PC-3 (cell line): ENCODE measurements around the gene ARID5B. TPM values are rescaled to one million over a fixed set of nuclear protein-coding genes. Genes with fewer than 3 reads are reported as not detected.

ENCODE experiments used
- ATAC-seq: fragments of 200-7000 bp; cut with Tn5 transposase; 2 replicates; pipeline ENCODE4 v1.9.1; 2020; ENCODE audit warnings: mild to moderate bottlenecking, moderate library complexity
- BruUV-seq: library from RNA; stranded (reverse); fragments of 400-500 nt; replicated peaks from 2 replicates; lab custom pipeline; 2021; lab: Mats Ljungman, UMichigan
- CTCF ChIA-PET: fragments of 300-600 bp; sonication (Branson Sonifier 250); formaldehyde crosslinking; loops from one replicate; lab custom pipeline; 2022; ENCODE audit warnings: antibody characterized with exemption; lab: Charles Lee
- POLR2A ChIA-PET: fragments of 300-600 bp; sonication (Branson Sonifier 250); formaldehyde crosslinking; loops from one replicate; lab custom pipeline; 2022; ENCODE audit warnings: antibody characterized with exemption; ENCODE audit not compliant: unreplicated experiment; lab: Charles Lee
- DNase-seq: peaks from one replicate; pipeline ENCODE4 v3.0.0-alpha.2; 2015
- H2AFZ ChIP-seq: fragments of 300-600 bp; sonication (generic); 2 replicates; pipeline ENCODE4 v1.6.0; 2016; ENCODE audit warnings: antibody characterized with exemption, low read length
- H3F3A ChIP-seq: fragments of 300-600 bp; sonication (generic); one replicate; pipeline ENCODE4 v1.6.0; 2017; ENCODE audit warnings: antibody characterized with exemption, low read length, control low read depth, mild to moderate bottlenecking; ENCODE audit not compliant: unreplicated experiment
- H3K27ac ChIP-seq: fragments of 300-600 bp; sonication (generic); 2 replicates; pipeline ENCODE4 v1.5.1; 2016; ENCODE audit warnings: mild to moderate bottlenecking, low read length
- H3K27me3 ChIP-seq: fragments of 300-600 bp; sonication (generic); 2 replicates; pipeline ENCODE4 v1.6.1; 2016; ENCODE audit warnings: low read length, mixed read lengths
- H3K36me3 ChIP-seq: fragments of 300-600 bp; sonication (generic); 2 replicates; pipeline ENCODE4 v1.6.1; 2016; ENCODE audit warnings: low read depth, mixed run types, low read length, mixed read lengths
- H3K4me1 ChIP-seq: fragments of 300-600 bp; sonication (generic); 2 replicates; pipeline ENCODE4 v1.5.1; 2016; ENCODE audit warnings: low read length; ENCODE audit not compliant: insufficient read depth
- H3K4me2 ChIP-seq: fragments of 300-600 bp; sonication (generic); 2 replicates; pipeline ENCODE4 v1.6.0; 2016; ENCODE audit warnings: low read length
- H3K4me3 ChIP-seq: fragments of 300-600 bp; sonication (generic); 2 replicates; pipeline ENCODE4 v1.5.1; 2016; ENCODE audit warnings: mild to moderate bottlenecking, low read length, mixed read lengths
- H3K79me2 ChIP-seq: fragments of 300-600 bp; sonication (generic); 2 replicates; pipeline ENCODE4 v1.6.1; 2017; ENCODE audit warnings: low read length, mixed read lengths
- H3K9ac ChIP-seq: fragments of 300-600 bp; sonication (generic); 2 replicates; pipeline ENCODE4 v1.6.0; 2016; ENCODE audit warnings: mild to moderate bottlenecking, low read length
- H3K9me2 ChIP-seq: fragments of 300-600 bp; sonication (generic); replicated peaks from 2 replicates; pipeline ENCODE4 v1.6.1; 2016; ENCODE audit warnings: mixed run types, low read length, mixed read lengths
- H3K9me3 ChIP-seq: fragments of 300-600 bp; sonication (generic); 2 replicates; pipeline ENCODE4 v1.6.1; 2016; ENCODE audit warnings: low read length, mixed read lengths
- H4K20me1 ChIP-seq: fragments of 300-600 bp; sonication (generic); 2 replicates; pipeline ENCODE4 v1.6.1; 2016; ENCODE audit warnings: low read length, mixed read lengths
- CTCF ChIP-seq: fragments of 300-600 bp; sonication (generic); conservative IDR thresholded peaks from 2 replicates; pipeline ENCODE4 v1.5.1; 2017; ENCODE audit warnings: antibody characterized with exemption, low read depth, mild to moderate bottlenecking, low read length
- EZH2 ChIP-seq: fragments of 300-600 bp; sonication (generic); IDR thresholded peaks from one replicate; pipeline ENCODE4 v1.6.1; 2017; ENCODE audit warnings: antibody characterized with exemption, mild to moderate bottlenecking, low read length; ENCODE audit not compliant: unreplicated experiment
- EZH2phosphoT487 ChIP-seq: fragments of 300-600 bp; sonication (generic); IDR thresholded peaks from 2 replicates; pipeline ENCODE4 v1.6.1; 2018; ENCODE audit warnings: mild to moderate bottlenecking, antibody characterized with exemption, low read length, borderline replicate concordance
- intact Hi-C: fragments of 100-400 bp; cut with micrococcal nuclease; formaldehyde crosslinking; loops from 2 replicates; pipeline ENCODE4 v1.9.0; 2023
- total RNA-seq: library from RNA; depleted of rRNA; stranded (reverse); fragments of >200 nt; gene quantifications from 2 replicates; pipeline ENCODE4 v1.2.3, GENCODE V29; 2014

The ARID5B gene
- total RNA-seq, 1 experiment from 2014 or later: 26.4 TPM

DNA sequence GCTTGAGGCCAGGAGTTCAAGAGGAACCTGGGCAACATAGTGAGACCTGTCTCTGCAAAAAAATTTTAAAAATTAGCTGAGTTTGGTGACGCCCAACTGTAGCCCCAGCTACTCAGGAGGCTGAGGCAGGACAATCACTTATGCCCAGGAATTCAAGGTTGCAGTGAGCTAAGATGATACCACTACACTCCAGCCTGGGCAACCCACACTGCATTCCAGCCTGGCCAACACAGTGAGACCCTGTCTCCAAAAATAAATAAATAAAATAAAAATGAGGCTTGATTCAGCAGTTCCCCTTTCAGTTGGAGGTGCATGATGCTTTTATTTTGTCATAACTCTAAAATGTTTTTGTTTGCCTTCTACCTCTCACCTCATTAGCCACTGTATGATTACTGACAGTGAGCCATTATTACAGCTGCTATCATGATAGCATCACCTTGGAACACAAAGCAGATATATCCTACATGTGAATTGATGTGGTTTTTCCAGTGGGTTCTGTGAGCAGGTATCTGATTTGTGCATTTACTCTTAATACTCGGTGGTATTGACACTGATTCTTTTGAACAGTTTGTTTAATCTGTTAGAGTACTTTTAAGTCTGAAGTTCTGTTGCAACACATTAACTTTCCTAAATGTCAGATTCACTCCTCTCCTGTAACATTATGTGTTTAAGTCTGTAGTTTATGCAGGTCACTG is 49.1 kb downstream of the ARID5B start:
- Histone ChIP-seq H3K4me2 (no peak overlapping the region), H2AFZ (no peak overlapping the region), H3K9me2 (no peaks in the 10 kb centered on the region), H3K27ac (no peak overlapping the region), H3K79me2 (0 out of 2 replicates have a peak, but pooled peaks cover under 1% of the 10 kb centered on the region), H3K27me3 (no peaks in the 10 kb centered on the region), H3K4me1 (peaks cover under 1% of the 10 kb centered on the region), H3K9ac (no peak overlapping the region), H4K20me1 (no peaks in the 10 kb centered on the region), H3K9me3 (no peaks in the 10 kb centered on the region), H3K4me3 (no peak overlapping the region), H3F3A (no peaks in the 10 kb centered on the region), H3K36me3 (no peaks in the 10 kb centered on the region)
- ChIA-PET CTCF (no interaction called here), POLR2A (no interaction called here)
- DNase-seq (no peak), ATAC-seq (no peak)
- TF ChIP-seq CTCF (no peak), EZH2phosphoT487 (no peak), EZH2 (no peak)
- no TSS peak for BruUV-seq
- intact Hi-C loops: no loop called here

DNA sequence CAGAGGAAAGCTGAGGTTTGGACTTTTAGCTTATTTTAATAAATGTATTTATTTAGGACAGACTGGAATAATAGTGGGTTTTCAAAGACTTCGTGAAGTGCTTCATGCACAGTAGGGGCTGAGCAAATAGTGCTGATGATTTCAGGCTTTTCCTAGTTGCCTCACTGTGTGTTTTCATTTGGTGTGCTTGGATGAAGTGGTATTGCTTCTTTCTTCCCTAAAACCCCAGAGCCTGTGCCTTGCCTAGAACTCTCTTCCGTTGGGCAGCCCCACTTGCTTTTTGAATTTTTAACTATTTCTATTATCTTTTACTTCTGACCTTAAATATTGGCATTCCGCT is 49.6 kb downstream of the ARID5B start:
- no peaks in the 10 kb centered on the region for H3K27me3 ChIP-seq
- H3K9me3 ChIP-seq: no peaks in the 10 kb centered on the region
- H3K36me3 ChIP-seq: no peaks in the 10 kb centered on the region
- no peak overlapping the region for H3K27ac ChIP-seq
- H3K4me2 ChIP-seq: no peak overlapping the region
- H3K79me2 ChIP-seq: no peaks in the 10 kb centered on the region
- H3K9ac ChIP-seq: no peak overlapping the region
- H3F3A ChIP-seq: no peaks in the 10 kb centered on the region
- TF ChIP-seq CTCF: no peak
- H3K9me2 ChIP-seq: no peaks in the 10 kb centered on the region
- H2AFZ ChIP-seq: no peak overlapping the region
- H3K4me1 ChIP-seq: no peaks in the 10 kb centered on the region
- no peak for ATAC-seq
- no peak for DNase-seq
- BruUV-seq: no TSS peak
- CTCF ChIA-PET: no interaction called here
- no peaks in the 10 kb centered on the region for H4K20me1 ChIP-seq
- H3K4me3 ChIP-seq: no peak overlapping the region
- intact Hi-C loops: no loop called here
- POLR2A ChIA-PET: no interaction called here

GRCh38 chr10:61952028-61952674 is 50.7 kb downstream of the ARID5B start:
- no peak overlapping the region for H3K4me3 ChIP-seq
- H3K36me3 ChIP-seq: no peaks in the 10 kb centered on the region
- no peaks in the 10 kb centered on the region for H3K9me3 ChIP-seq
- H3K9ac ChIP-seq: no peak overlapping the region
- BruUV-seq: no TSS peak
- intact Hi-C loops: no loop called here
- POLR2A ChIA-PET: no interaction called here
- no peak overlapping the region for H3K4me2 ChIP-seq
- no peaks in the 10 kb centered on the region for H3K79me2 ChIP-seq
- H3K9me2 ChIP-seq: no peaks in the 10 kb centered on the region
- DNase-seq (no peak), ATAC-seq (no peak)
- no peak overlapping the region for H2AFZ ChIP-seq
- H4K20me1 ChIP-seq: no peaks in the 10 kb centered on the region
- no peak overlapping the region for H3K27ac ChIP-seq
- H3F3A ChIP-seq: no peaks in the 10 kb centered on the region
- no peaks in the 10 kb centered on the region for H3K4me1 ChIP-seq
- CTCF ChIA-PET: no interaction called here
- H3K27me3 ChIP-seq: no peaks in the 10 kb centered on the region
- TF ChIP-seq EZH2phosphoT487 (no peak), CTCF (no peak), EZH2 (no peak)
